Adrenal gland (tissue), 5 donors: Measurements from ENCODE around the gene GRIN1.

Experiments
- POLR2A ChIP-seq, 2 donors: fragments of 450-650 bp; IDR thresholded peaks; one replicate each; pipeline ENCODE4 v1.6.1; 2017; ENCODE audit warnings: antibody characterized with exemption in 2 of 2, mild to moderate bottlenecking in 2 of 2, moderate library complexity in 1 of 2
- TF ChIP-seq, protein P1 (sequence below), 6 experiments: fragments of 450-650 bp in 4 of 6; fragments of 200-600 bp in 2 of 6; sonication (generic) in 1 of 6; IDR thresholded peaks; 1 replicate in 5 of 6; 2 replicates in 1 of 6; pipeline versions ENCODE4 v1.5.1 to v1.8.0; 2016 to 2021; ENCODE audit warnings: antibody characterized with exemption in 6 of 6, mild to moderate bottlenecking in 2 of 6, moderate library complexity in 1 of 6
- donor health status: DM: no; HTN: no; CAD: no.

DNA sequence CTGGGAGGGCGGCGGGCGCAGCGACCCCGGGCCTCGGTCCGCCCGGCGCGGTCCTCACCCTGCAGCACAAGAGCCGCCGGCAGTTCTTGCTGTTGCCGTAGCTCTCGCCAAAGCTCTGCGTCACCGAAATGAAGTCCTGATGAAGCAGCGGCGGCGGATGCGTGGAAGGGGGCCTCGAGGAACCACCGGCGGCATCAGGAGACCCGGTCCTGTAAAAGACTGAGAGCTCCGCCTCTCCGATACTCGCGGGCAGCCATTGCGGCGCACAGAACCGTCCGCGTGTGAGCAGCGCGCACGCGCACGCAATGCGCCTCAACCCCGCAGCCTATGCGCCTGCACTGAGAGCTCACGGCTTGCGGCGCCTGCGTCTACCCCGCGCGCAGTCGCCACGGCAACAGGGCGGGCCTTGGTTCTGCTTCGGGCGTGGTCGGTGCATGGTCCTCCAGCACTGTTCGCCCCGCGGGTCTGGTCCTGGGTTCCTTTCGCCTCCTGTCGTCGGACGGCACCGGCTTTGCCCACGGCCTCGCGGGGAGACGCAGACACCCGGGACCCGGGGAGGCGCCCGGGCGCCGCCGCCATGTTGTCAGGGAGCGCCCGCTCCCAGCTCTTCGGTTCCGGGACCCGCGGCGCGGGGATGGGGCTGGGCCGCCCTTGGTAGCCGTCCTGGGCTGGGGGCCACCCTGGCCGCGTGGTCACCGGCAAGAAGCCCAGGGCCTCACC lies 9.3 kb upstream of the GRIN1 start:
- peak; percentile 44 to 64 for TF ChIP-seq POLR2A (IDR thresholded peaks at IDR 0.05)
- TF ChIP-seq, protein P1, sequence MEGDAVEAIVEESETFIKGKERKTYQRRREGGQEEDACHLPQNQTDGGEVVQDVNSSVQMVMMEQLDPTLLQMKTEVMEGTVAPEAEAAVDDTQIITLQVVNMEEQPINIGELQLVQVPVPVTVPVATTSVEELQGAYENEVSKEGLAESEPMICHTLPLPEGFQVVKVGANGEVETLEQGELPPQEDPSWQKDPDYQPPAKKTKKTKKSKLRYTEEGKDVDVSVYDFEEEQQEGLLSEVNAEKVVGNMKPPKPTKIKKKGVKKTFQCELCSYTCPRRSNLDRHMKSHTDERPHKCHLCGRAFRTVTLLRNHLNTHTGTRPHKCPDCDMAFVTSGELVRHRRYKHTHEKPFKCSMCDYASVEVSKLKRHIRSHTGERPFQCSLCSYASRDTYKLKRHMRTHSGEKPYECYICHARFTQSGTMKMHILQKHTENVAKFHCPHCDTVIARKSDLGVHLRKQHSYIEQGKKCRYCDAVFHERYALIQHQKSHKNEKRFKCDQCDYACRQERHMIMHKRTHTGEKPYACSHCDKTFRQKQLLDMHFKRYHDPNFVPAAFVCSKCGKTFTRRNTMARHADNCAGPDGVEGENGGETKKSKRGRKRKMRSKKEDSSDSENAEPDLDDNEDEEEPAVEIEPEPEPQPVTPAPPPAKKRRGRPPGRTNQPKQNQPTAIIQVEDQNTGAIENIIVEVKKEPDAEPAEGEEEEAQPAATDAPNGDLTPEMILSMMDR (IDR thresholded peaks at IDR 0.05): peak in 1 of 6 experiments; percentile 24
